Gastroesophageal sphincter (tissue), 3 donors: Measurements from ENCODE around the gene RMP24.

Experiments
- EP300 ChIP-seq: sonication (generic); formaldehyde crosslinking; IDR thresholded peaks from one replicate; pipeline ENCODE4 v1.6.1; 2017; ENCODE audit warnings: antibody characterized with exemption, mild to moderate bottlenecking
- POLR2A ChIP-seq, 2 donors: fragments of 450-650 bp; IDR thresholded peaks; one replicate each; pipeline ENCODE4 v1.6.1; 2017; ENCODE audit warnings: antibody characterized with exemption in 2 of 2, mild to moderate bottlenecking in 2 of 2, moderate library complexity in 1 of 2
- POLR2AphosphoS5 ChIP-seq: sonication (generic); formaldehyde crosslinking; IDR thresholded peaks from one replicate; pipeline ENCODE4 v1.6.1; 2017; ENCODE audit warnings: antibody characterized with exemption
- TF ChIP-seq, protein P1 (sequence below), 4 experiments: fragments of 200-600 bp in 2 of 4; fragments of 450-650 bp in 2 of 4; sonication (generic) in 1 of 4; IDR thresholded peaks; one replicate each; pipeline ENCODE4 v1.5.1; 2017 to 2019; ENCODE audit warnings: antibody characterized with exemption in 4 of 4, mild to moderate bottlenecking in 2 of 4, moderate library complexity in 2 of 4

DNA sequence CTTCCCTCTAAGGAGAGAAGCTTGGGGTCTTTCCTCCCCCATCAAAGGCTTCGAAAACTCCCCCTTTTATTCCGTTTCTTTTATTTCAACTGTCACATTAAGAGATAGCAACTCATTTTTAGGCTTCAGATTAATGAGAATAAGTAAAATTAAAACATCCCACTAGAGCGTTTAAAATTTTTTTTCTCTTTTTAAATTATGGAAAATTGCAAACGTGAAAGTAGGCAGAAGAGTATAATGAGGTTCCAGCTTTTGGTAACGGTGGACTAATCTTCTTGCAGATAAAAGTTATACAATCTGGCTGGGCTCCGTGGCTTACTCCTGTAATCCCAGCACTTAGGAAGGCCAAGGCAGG lies 21.9 kb upstream of the RMP24 start:
- TF ChIP-seq, protein P1, sequence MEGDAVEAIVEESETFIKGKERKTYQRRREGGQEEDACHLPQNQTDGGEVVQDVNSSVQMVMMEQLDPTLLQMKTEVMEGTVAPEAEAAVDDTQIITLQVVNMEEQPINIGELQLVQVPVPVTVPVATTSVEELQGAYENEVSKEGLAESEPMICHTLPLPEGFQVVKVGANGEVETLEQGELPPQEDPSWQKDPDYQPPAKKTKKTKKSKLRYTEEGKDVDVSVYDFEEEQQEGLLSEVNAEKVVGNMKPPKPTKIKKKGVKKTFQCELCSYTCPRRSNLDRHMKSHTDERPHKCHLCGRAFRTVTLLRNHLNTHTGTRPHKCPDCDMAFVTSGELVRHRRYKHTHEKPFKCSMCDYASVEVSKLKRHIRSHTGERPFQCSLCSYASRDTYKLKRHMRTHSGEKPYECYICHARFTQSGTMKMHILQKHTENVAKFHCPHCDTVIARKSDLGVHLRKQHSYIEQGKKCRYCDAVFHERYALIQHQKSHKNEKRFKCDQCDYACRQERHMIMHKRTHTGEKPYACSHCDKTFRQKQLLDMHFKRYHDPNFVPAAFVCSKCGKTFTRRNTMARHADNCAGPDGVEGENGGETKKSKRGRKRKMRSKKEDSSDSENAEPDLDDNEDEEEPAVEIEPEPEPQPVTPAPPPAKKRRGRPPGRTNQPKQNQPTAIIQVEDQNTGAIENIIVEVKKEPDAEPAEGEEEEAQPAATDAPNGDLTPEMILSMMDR (IDR thresholded peaks at IDR 0.05), result no peak
- TF ChIP-seq POLR2A (IDR thresholded peaks at IDR 0.05), result no peak
- TF ChIP-seq EP300, result no peak
- TF ChIP-seq POLR2AphosphoS5, result no peak
